NCI-H2227 (cell line): Measurements from ENCODE around the gene CDKN2B.

Source experiments
- DNase-seq: peaks from one replicate; lab custom pipeline; 2025; ENCODE audit not compliant: unreplicated experiment; lab: John Stamatoyannopoulos, UW

Gene CDKN2B

DNA sequence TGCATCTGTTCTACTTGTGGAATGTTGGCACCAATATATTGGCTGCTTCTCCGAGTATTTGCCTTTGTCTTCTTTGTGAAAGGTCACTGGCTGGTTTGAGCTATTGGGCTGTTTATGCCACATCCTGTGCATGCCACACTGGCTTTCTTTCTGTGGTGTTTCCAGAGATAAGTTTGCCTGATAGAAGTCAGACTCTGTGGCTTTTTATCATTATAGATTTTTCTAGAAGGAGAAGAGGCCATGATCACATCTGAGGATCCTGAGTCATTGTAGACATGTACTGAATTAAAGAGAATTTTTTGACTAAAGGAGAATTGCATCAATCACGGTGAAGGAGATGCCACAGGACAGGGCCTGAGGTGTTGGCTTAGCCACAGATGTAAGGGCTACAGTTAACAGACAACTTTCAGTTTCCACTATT, 26.5 kb upstream of the CDKN2B start:
- no peak for DNase-seq

GRCh38 chr9:22033012-22033630, 24.0 kb upstream of the CDKN2B start:
- no peak for DNase-seq

DNA sequence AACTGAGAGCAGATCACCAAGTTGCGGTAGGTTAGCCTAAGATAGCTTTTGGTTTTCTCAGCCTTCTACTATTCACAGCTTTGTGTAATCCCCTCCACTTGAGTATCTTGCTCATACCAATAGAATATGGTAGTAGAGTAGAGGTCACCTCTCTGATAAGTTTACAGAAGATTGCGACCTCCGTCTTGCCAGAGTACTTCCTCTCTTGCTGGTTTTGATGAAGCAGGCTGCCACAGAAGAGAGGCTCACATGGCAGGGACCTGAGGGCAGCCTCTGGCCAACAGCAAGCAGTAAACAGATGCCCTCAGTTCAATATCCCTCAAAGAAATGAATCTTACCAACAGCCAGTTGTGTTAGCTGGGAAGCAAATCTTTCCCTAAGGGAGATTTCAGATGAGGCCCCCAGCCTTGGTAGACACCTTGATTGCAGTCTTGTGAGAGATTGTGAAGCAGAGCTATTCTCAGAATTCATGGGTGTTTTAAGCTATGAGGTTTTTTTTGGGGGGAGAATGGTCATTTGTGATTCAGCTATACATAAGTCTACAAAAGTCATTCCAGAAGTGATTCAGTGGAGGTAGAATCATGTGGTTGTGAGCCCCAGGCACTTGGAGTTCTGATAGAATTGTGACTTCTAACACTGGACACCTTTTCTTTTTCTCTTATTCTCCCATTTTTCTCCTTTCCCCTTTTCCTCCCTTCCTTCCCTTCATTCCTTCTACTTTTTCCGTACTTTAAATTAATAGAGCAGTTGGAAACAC, 22.7 kb upstream of the CDKN2B start:
- DNase-seq, result no peak

- no peak for DNase-seq
Measured at GRCh38 chr9:22030101-22030598, 21.0 kb upstream of the CDKN2B start.

DNA sequence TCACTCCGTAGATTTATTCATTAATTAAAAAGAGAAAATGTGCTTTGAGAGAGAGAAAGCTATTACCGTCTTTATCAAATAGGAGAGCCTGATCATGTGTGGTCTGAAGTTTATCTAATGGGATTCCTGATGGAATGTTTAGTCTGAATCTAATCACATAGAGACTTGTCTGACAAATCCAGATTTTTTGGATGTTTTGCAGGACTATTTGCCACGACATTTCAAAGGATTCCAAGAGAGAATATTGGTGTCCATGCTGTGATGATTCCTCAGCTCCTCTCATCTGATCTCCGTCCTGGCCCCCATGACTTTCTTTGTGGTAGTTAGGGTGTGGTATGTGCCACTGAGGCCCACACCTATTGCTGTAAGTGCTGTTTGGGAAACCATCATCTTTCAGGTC, 20.1 kb upstream of the CDKN2B start:
- no peak for DNase-seq

DNA sequence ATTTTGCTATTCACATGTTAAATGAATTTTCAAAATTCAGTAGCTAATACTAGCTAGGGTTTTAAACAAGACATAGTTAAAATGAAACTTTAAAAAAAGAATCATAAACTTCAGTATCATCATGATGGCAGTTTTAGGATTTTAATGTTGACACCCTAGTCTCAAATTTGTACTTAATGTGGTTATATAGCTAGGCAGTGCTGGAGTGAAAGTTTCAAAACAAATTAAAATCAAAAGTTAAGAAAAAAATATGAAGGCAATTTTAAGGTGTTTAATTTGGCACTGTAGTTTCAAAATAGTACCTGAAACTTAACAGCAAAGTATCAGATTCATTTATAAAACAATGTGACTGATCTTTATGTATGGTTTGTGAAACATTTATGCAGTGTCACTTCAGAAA, 19.3 kb upstream of the CDKN2B start:
- no peak for DNase-seq

DNA sequence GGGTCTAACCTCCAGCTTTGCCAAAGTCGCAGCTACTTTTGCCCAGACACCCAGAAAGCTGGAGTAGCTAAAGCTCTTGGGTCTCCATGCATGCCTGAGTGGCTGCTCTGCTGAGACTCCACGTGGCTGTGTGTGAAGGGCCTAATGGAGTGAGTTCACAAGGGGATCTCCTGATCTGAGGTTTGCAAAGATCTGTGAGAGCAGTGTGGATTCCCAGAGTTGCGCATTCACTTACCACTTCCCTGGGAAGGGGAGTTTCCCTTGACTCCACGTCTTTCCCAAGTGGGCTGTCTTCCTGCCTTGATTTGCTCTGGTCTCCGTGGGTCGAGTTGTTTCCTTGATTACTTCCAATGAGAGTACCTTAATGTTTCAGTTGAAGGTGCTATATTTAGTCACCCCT, 17.6 kb upstream of the CDKN2B start:
- no peak for DNase-seq

- DNase-seq, result no peak
Measured at GRCh38 chr9:22022396-22022795, 13.3 kb upstream of the CDKN2B start.

GRCh38 chr9:22010866-22011625, 1.9 kb upstream of the CDKN2B start:
- DNase-seq, result no peak

GRCh38 chr9:22009506-22009867, 382 bp upstream of the CDKN2B start:
- no peak for DNase-seq

- no peak for DNase-seq
Measured at GRCh38 chr9:22008384-22008716, 755 bp downstream of the CDKN2B start.

DNA sequence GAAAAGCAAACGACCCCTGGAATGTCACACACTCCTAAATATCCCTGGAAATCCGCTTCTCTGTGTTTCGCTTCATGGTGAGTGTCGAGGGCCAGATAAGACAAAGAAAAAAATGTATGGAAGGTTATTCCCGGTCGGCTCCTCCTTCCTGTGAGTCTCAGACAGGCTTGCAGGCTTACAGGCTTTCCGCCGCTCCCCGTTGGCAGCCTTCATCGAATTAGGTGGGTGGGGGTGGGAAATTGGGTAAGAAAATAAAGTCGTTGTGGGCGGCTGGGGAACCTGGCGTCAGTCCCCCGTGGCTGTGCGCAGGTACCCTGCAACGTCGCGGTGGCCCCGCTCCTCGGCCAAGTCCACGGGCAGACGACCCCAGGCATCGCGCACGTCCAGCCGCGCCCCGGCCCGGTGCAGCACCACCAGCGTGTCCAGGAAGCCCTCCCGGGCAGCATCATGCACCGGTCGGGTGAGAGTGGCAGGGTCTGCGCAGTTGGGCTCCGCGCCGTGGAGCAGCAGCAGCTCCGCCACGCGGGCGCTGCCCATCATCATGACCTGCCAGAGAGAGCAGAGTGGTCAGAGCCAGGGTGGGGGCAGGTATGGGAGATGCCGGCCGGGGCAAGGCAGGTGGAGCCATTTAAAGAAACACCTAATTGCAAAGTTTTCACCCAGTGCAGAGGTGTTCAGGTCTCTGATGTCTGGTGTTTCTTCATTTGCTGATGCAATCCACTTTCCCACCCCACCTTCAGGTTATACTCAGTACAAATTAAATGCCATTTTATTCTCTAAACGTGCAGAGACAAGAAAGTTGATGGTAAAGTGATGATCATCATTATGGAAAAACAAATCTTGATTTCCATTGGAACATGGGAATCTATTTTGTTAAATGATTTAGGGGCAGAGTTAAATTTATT, 3.2 kb downstream of the CDKN2B start:
- DNase-seq, result no peak

DNA sequence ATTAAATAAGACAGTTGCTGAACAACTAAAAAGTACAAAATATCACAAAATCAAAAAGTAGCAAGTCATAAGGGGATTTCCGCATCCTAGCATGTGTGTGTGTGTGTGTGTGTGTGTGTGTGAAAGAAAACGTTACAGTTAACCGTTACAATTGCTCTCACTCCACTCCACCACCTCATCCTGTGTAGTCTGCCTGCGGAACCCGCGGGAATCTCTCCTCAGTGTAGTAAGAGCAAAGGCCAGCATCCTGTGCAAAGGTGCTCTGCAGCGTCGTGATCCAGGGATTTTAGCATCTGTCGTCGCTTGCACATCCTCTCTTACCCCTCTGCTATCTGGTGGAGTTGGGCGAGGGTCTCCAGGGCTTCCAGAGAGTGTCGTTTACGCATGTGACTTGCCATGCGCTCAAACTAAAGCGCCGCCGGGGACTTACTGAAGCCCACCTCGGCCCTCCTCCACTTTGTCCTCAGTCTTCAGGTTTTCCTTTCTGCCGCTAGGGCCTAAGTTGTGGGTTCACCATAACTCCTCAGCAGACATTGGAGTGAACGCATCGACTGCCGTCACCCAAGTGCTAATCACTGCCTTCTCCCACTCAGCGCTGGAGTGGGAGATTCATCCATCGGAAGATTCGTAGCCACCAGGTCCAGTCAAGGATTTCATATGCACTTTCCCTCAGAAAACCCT, 3.9 kb downstream of the CDKN2B start:
- no peak for DNase-seq

- DNase-seq, result no peak
Measured at GRCh38 chr9:22002038-22002437, 7.1 kb downstream of the CDKN2B start.

GRCh38 chr9:21998026-21998425, 11.1 kb downstream of the CDKN2B start:
- no peak for DNase-seq

- no peak for DNase-seq
Measured at GRCh38 chr9:21997480-21997879, 11.6 kb downstream of the CDKN2B start.

- no peak for DNase-seq
Measured at GRCh38 chr9:21996858-21997257, 12.2 kb downstream of the CDKN2B start.

- DNase-seq, result peak; percentile 72
Measured at GRCh38 chr9:21996438-21996837, 12.7 kb downstream of the CDKN2B start.

- peak; percentile 53 for DNase-seq
Measured at GRCh38 chr9:21995666-21996398, 13.3 kb downstream of the CDKN2B start.
